ENCODE data around the gene SH3PXD2A. TPM values are rescaled to one million over a fixed set of nuclear protein-coding genes. Genes with fewer than 3 reads are reported as not detected.

The SH3PXD2A gene
- total RNA-seq, 1 experiment from 2014 or later, result 1.2 TPM

- DNase-seq (ENCODE audit: low spot score), result no peak
Observed at GRCh38 chr10:103582331-103583123, 272.8 kb downstream of the SH3PXD2A start.

DNA sequence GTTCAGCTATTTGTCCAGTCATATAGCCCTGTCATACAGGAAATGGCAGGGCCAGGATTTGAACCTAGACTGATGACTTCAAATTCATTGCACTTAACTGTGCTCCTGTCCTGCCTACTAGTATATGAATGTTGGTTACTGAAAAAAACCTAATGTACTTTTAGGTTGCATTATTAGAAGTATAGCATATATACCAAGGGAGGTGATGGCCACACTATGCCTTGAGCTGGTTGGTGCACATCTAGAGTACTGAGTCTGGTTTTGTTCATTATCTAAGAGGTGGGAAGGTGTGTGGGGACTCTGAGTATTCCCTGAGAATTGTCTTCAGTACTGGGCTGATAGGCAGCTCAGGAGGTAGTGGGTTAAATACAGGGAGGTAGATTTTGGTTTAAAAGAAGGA is 273.9 kb downstream of the SH3PXD2A start:
- no peak for DNase-seq (ENCODE audit: low spot score)

GRCh38 chr10:103580430-103580829 is 274.9 kb downstream of the SH3PXD2A start:
- DNase-seq (ENCODE audit: low spot score), result no peak

DNA sequence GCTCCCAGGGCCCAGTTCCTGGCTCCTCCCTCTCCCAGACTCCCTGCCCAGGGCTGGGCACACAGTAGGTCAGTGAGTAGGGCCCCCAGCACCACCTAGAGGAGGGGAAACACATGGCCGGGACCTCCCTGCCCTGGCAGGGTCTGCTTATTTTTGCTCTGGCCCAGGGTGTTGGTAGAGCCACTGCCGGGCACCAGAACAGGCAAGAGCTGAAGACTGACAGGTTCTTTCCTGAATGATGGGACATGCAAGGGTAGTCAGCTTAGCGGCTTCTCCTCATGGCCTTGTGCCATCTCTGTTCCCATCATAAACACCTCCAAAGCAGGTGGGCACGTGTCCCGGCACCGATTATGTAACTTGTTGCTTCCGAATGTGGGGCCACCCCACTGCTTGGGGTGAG is 275.4 kb downstream of the SH3PXD2A start:
- no peak for DNase-seq (ENCODE audit: low spot score)

DNA sequence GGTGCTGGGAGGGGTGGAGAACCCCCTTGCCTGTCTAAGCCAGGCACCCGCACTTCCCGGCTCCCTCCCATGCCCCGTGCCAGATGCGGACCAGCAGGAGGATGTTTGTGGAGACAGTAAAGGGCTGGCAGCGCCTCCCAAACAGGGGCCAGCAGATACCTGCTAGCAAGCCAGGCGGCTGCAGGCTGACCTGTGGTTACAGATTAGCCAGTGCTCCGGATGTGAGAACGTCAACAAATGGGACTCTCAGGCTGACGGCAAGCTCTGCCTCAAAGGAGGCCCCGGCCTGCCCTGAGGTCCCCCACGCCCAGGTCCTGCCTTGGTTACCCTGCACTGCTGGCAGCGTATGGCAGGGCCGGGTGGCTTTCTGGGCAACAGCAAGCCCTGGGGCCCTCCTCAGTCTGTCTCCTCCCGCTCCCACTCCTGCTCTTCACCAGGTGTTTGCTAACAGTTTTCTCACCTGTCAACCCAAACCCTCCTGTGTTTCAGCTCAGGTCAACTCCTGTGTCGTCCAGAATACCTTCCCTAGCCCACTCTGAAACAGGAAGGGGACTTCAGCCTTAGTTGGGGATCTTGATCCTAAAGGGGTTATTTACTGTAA is 276.5 kb downstream of the SH3PXD2A start:
- peak; percentile 43 for DNase-seq (ENCODE audit: low spot score)

GRCh38 chr10:103576862-103577261 is 278.5 kb downstream of the SH3PXD2A start:
- DNase-seq (ENCODE audit: low spot score), result no peak

GRCh38 chr10:103576076-103576471 is 279.3 kb downstream of the SH3PXD2A start:
- DNase-seq (ENCODE audit: low spot score), result no peak

DNA sequence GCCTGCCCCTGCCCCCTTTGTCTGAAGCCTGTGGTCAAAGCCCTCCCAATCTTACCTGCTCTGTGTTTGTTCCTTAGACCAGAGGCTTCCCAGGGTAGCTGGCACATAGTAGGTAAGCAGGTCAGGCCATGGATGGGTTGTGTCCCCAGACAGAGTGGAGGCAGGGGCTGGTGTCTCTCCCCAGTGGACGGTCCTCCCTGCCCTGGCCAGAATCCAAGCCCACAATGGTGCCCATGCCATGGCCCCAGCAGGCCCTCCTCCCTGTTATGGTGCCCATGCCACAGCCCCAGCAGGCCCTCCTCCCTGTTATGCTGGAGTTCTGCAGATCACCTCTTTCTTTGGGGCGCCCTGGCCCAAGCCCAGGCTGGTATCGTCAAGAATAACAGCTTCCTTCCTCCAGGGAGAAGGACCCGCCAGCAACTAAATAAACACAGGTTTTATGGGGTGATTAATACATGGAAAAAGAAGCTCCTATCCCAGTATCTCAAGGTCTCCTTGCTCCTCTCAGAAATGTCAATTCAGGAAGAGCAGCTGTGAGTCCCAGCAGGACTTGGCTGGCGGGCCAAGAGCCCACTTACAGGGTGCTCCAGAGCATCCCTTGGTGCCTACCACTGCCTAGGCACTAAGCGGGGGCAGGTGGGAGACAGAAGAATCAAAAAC is 279.8 kb downstream of the SH3PXD2A start:
- DNase-seq (ENCODE audit: low spot score), result no peak

GRCh38 chr10:103574097-103575061 is 281.0 kb downstream of the SH3PXD2A start:
- no peak for DNase-seq (ENCODE audit: low spot score)

DNA sequence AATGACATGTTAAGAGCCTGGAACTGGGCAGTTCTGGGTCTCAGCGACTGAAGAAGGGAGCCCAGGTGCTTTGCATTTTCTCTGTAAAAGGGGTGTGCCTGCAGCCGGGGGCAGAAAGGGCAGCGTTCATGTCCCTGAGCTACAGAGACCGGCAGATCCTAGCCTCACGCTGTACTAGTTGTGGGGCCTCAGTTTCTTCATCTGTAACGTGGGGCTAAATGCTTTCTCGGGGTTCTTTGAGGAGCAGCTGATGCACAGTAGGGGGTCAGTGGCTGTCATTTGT is 282.2 kb downstream of the SH3PXD2A start:
- DNase-seq (ENCODE audit: low spot score), result no peak

DNA sequence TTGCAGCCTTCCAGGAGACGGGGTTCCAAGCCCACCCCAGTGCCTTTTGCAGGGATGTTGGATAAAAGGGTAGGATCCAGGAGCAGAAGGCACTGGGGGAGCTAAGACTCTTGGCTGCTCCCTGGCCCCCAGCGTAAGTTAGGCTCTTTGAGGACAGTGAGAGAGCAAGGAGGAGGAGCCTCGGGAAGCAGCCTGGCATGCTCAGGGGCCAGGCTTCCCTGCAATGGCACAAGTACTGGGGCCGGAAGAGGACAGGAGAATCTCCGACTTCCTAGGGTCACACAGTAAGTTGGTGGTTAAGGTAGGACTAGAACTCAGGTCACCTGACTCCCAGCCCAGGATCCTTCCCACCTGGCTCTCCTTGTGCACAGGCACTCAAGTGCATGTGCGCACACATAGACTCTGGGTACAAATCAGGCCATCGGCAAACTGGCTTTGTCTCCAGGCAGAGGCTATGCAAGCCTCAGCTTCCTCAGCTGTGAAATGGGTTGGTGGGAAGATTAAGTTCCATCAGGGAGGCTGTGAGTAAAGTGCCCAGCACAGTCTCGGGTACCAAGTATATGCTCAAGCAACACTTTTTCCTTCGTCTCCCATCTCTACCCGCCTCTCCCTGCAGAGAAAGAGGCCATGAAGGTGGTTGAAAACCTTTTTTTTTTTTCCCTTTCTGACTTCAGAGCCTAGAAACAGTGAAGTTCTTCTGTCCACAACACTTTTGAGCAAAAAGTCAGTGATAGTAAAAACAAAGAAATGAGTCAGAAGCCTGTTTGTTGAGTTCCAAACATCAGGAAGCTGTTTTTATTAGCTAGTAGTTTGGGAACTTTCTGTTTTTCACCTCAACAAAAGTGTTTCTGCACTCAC is 282.8 kb downstream of the SH3PXD2A start:
- no peak for DNase-seq (ENCODE audit: low spot score)

DNA sequence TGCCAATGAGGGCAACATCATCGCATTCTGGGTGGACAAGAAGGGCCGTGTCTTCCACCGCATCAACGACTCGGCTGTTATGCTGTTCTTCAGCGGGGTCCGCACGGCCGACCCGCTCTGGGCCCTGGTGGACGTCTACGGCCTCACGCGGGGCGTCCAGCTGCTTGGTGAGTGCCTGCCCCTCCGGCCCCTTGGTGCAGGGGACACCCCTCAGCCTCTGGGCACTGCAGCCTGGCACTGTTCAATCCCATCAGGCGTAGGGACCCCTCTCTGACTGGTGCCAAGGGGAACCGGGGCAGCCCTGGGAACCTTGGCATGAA is 283.8 kb downstream of the SH3PXD2A start:
- no peak for DNase-seq (ENCODE audit: low spot score)

- DNase-seq (ENCODE audit: low spot score), result no peak
Observed at GRCh38 chr10:103570844-103571655, 284.3 kb downstream of the SH3PXD2A start.

DNA sequence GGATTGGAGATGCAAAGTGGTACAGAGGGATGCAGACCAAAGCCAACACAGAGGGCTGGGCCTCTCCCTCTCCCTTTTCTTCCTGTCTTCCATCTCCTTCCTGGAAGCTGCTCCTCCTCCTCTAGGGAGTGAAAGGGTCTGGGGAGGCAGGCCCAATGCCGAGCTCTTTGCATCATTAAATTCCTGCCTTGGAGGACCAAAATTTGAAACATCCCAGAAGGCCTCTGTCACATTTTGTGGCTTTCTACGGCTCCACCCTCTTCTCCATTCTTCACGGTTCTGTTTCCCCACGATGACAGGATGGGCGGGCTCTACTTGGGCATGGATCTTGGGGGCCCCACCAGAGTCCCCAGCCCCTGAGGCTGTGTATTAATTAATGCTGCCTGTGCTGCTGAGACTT is 285.5 kb downstream of the SH3PXD2A start:
- DNase-seq (ENCODE audit: low spot score), result no peak

DNA sequence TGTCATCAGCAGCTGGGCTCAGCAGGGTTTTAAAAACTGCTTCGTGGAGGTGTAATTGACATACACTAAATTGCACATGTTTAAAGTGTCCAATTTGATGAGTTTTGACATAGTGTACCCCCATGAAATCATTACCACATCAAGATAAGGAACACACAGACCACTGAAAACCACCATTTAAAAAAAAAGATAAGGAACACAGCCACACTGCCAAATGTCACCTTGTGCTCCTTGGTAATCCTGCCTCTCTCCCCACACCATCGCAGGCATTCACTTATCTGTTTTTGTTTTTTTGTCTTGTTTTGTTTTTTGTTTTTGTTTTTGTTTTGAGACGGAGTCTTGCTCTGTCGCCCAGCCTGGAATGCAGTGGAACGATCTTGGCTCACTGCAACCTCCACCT is 286.9 kb downstream of the SH3PXD2A start:
- DNase-seq (ENCODE audit: low spot score), result no peak

GRCh38 chr10:103566536-103566935 is 288.8 kb downstream of the SH3PXD2A start:
- DNase-seq (ENCODE audit: low spot score), result no peak

DNA sequence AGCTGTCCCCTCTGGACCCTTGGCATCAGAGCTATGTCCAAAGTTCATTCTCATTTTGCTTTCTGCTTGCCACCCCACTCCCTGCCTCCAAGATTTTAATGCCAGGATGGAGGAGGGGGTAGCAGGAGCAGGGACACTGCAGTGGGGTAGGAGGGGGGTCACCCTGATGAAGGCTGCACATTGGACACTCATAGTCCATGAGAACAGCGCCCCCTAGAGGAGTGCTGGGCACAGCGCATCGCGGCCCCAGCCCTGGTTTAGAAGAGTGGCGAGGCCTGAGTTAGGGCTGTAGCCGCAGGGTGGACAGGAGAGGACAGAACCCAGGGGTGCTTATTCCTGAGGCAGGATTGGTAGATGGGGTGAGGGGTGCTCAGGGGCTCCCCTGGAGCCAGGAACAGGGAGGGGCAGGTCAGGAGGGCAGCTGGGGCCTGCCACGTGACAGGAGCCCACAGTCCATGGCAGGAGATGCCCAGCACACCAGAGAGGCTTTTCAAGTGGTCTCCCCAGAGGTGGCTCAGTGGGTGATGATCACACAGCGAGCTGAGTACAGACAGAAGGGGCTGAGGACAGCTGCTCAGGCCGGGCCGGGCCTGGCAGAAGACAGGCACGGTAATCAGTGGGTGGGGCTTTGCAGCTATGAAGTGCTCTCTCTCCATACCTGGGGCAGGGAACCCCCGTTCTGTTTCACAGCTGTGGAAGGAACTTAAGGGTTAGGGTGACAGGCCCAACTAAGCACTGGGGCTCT is 290.4 kb downstream of the SH3PXD2A start:
- DNase-seq (ENCODE audit: low spot score), result no peak

DNA sequence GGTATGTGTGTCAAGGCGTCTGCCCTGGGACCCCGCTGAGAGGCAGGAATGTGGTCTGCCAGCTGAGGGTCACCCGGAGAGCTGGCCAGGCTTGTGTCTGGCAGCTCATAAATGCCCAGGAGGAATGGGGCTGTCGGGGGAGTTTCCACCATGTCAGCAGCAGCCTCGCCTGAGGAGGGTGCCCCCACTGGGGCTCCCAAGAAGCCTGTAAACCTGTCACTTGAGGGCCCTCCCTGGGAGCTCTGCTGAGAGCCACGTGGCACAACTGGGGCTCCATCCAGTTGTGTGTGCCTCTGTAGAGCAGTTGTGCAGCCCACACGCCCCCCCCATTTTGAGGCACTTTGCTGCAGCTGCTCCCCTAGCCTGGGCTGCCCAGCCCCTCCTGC is 291.3 kb downstream of the SH3PXD2A start:
- DNase-seq (ENCODE audit: low spot score), result no peak

DNA sequence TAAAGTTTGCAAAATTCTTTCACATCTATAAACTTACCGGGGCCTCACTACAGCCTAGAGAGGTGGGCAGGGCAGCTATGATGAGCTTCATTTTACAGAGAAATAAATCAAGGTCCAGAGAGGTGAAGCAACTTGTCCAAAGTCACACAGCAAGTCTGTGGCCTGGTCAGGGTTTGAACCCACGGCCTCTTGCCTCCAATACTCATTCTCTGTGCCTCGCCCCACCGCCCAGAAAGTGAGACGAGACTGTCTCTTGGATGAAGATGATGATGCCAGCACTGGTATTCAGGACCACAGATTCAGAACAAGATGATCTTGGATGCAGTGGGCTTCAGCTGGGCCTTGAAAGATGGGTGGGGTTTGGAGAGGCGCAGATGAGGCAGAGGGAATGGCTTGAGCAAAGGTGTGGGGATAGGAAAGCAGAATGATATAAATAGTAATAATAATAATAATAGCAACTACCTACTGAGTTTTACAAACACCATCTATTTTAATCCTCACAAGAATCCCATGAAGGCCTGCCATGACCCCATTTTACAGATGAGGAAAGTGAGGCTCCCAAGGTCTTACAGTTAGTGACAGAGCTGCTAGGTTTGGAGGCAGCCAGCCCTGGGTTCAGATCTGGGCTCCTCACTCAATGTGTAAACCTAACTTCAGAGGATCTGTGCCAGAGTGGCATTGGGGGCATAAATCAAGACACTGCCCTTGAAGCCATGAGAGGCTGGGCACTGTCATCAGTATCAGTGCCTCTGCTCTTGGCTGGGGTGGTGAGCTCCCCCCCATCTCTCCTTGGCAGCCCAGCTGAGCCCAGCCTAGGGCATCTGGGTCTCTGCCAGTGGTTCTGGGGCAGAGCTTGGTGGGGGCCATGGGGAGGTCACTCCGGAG is 291.9 kb downstream of the SH3PXD2A start:
- no peak for DNase-seq (ENCODE audit: low spot score)

All from H4 (cell line).